Activated CD4-positive, alpha-beta T cell treated with anti-CD3 and anti-CD28 coated beads for 1 hour (primary cell): ENCODE data around the gene UBE2QL1.

Source experiments
- DNase-seq: peaks from one replicate; pipeline ENCODE4 v3.0.0-alpha.2; 2020

The UBE2QL1 gene

GRCh38 chr5:6430418-6431028 lies 18.1 kb upstream of the UBE2QL1 start:
- no peak for DNase-seq

GRCh38 chr5:6431214-6432195 lies 17.2 kb upstream of the UBE2QL1 start:
- no peak for DNase-seq

GRCh38 chr5:6432206-6432605 lies 16.5 kb upstream of the UBE2QL1 start:
- no peak for DNase-seq

GRCh38 chr5:6434731-6435130 lies 13.9 kb upstream of the UBE2QL1 start:
- DNase-seq = no peak

GRCh38 chr5:6435356-6435755 lies 13.3 kb upstream of the UBE2QL1 start:
- no peak for DNase-seq

GRCh38 chr5:6436715-6437331 lies 11.8 kb upstream of the UBE2QL1 start:
- no peak for DNase-seq

GRCh38 chr5:6439588-6440550 lies 8.8 kb upstream of the UBE2QL1 start:
- DNase-seq = no peak

- no peak for DNase-seq
Measured at GRCh38 chr5:6442333-6442732, 6.3 kb upstream of the UBE2QL1 start.

- no peak for DNase-seq
Measured at GRCh38 chr5:6443326-6443725, 5.3 kb upstream of the UBE2QL1 start.

- no peak for DNase-seq
Measured at GRCh38 chr5:6446042-6446441, 2.6 kb upstream of the UBE2QL1 start.

- no peak for DNase-seq
Measured at GRCh38 chr5:6446626-6447309, 1.9 kb upstream of the UBE2QL1 start.

GRCh38 chr5:6447384-6448140 lies 1.1 kb upstream of the UBE2QL1 start:
- no peak for DNase-seq

- no peak for DNase-seq
Measured at GRCh38 chr5:6448141-6448491, 543 bp upstream of the UBE2QL1 start.

- no peak for DNase-seq
Measured at GRCh38 chr5:6449465-6450158, 953 bp downstream of the UBE2QL1 start.

GRCh38 chr5:6450319-6450833 lies 1.7 kb downstream of the UBE2QL1 start:
- DNase-seq = no peak

GRCh38 chr5:6452622-6453504 lies 4.2 kb downstream of the UBE2QL1 start:
- DNase-seq = no peak

GRCh38 chr5:6453937-6454560 lies 5.4 kb downstream of the UBE2QL1 start:
- DNase-seq = no peak

GRCh38 chr5:6454628-6455053 lies 6.0 kb downstream of the UBE2QL1 start:
- no peak for DNase-seq
